Measurements from ENCODE around the gene KCNH2. TPM values are rescaled to one million over a fixed set of nuclear protein-coding genes. Genes with fewer than 3 reads are reported as not detected.

Gene KCNH2
- total RNA-seq, 4 donors from 2014 or later, result 0.12 to 0.56 (median 0.47) TPM

GRCh38 chr7:150947241-150947745, 30.8 kb downstream of the KCNH2 start:
- DNase-seq (ENCODE audit: low spot score) (no peak), ATAC-seq (ENCODE audit: low FRiP score) (no peak)
- TF ChIP-seq CTCF (IDR thresholded peaks at IDR 0.05), result no peak

- ATAC-seq (ENCODE audit: low FRiP score), result no peak
- DNase-seq (ENCODE audit: low spot score), result no peak
- no peak for TF ChIP-seq CTCF (IDR thresholded peaks at IDR 0.05)
These were observed 31.5 kb downstream of the KCNH2 start for GRCh38 chr7:150946421-150947240.

- no peak for ATAC-seq (ENCODE audit: low FRiP score)
- DNase-seq (ENCODE audit: low spot score), result peak; percentile 20
These were observed 32.2 kb downstream of the KCNH2 start for GRCh38 chr7:150945853-150946420.

GRCh38 chr7:150945171-150945852, 32.8 kb downstream of the KCNH2 start:
- TF ChIP-seq CTCF (IDR thresholded peaks at IDR 0.05), result no peak
- ATAC-seq (ENCODE audit: low FRiP score) (no peak), DNase-seq (ENCODE audit: low spot score) (peak; percentile 7)

More at GRCh38 chr7:150945853-150946420, 32.2 kb downstream of the KCNH2 start:
- no peak for TF ChIP-seq CTCF (IDR thresholded peaks at IDR 0.05)

GRCh38 chr7:150944066-150945042, 33.8 kb downstream of the KCNH2 start:
- peak; percentile 13 for DNase-seq (ENCODE audit: low spot score)
- TF ChIP-seq CTCF (IDR thresholded peaks at IDR 0.05), result no peak
- ATAC-seq (ENCODE audit: low FRiP score), result no peak

- DNase-seq (ENCODE audit: low spot score) (no peak), ATAC-seq (ENCODE audit: low FRiP score) (no peak)
- no peak for TF ChIP-seq CTCF (IDR thresholded peaks at IDR 0.05)
These were observed 34.7 kb downstream of the KCNH2 start for GRCh38 chr7:150943453-150943814.

Measured in omental fat pad (tissue), 4 donors.